CD14-positive monocyte (primary cell): ENCODE measurements around the gene LHB. TPM values are rescaled to one million over a fixed set of nuclear protein-coding genes. Genes with fewer than 3 reads are reported as not detected.

ENCODE experiments used
- DNase-seq, 3 donors: peaks; one replicate each; pipeline ENCODE4 v3.0.0-alpha.2; 2011 to 2022
- H2AFZ ChIP-seq: 2 replicates; pipeline ENCODE4 v1.6.0; 2012; ENCODE audit warnings: mild to moderate bottlenecking, low read depth, low read length, inconsistent platforms; ENCODE audit not compliant: insufficient read depth, poor library complexity, severe bottlenecking
- H3K27ac ChIP-seq, 2 donors: 1 replicate in 1 of 2; 2 replicates in 1 of 2; pipeline ENCODE4 v1.5.1; 2012 to 2013; ENCODE audit warnings: low read length in 2 of 2, control low read depth in 1 of 2, inconsistent platforms in 1 of 2, low read depth in 1 of 2, mild to moderate bottlenecking in 1 of 2
- H3K27me3 ChIP-seq, 2 donors: one replicate each; pipeline versions ENCODE4 v1.6.0 to v1.6.1; 2011 to 2013; ENCODE audit warnings: low read length in 2 of 2; ENCODE audit not compliant: control insufficient read depth in 2 of 2, insufficient read depth in 2 of 2
- H3K36me3 ChIP-seq, 2 donors: replicated peaks in 1 of 2; 1 replicate in 1 of 2; 2 replicates in 1 of 2; pipeline versions ENCODE4 v1.5.1 to v1.6.1; 2012 to 2013; ENCODE audit warnings: low read length in 2 of 2, control low read depth in 1 of 2, inconsistent platforms in 1 of 2, mild to moderate bottlenecking in 1 of 2; ENCODE audit not compliant: insufficient read depth in 2 of 2, control insufficient read depth in 1 of 2
- H3K4me1 ChIP-seq, 2 donors: 1 replicate in 1 of 2; 2 replicates in 1 of 2; pipeline versions ENCODE4 v1.5.1 to v1.6.1; 2012 to 2013; ENCODE audit warnings: low read length in 2 of 2, control low read depth in 1 of 2, inconsistent platforms in 1 of 2, mild to moderate bottlenecking in 1 of 2, moderate library complexity in 1 of 2; ENCODE audit not compliant: insufficient read depth in 2 of 2, control insufficient read depth in 1 of 2
- H3K4me2 ChIP-seq: replicated peaks from 2 replicates; pipeline ENCODE3; 2012; ENCODE audit warnings: low read length, moderate library complexity, mild to moderate bottlenecking; ENCODE audit not compliant: poor library complexity, severe bottlenecking; ENCODE audit errors: extremely low read depth
- H3K4me3 ChIP-seq, 3 experiments: fragments of 200-600 bp in 1 of 3; sonication (generic) in 1 of 3; replicated peaks in 1 of 3; 1 replicate in 2 of 3; 2 replicates in 1 of 3; pipeline ENCODE4 v1.5.1; 2011 to 2013; ENCODE audit warnings: low read length in 3 of 3, mild to moderate bottlenecking in 3 of 3, control low read depth in 2 of 3, low read depth in 2 of 3, inconsistent platforms in 1 of 3, moderate library complexity in 1 of 3
- H3K79me2 ChIP-seq: 2 replicates; pipeline ENCODE4 v1.6.0; 2012; ENCODE audit warnings: mild to moderate bottlenecking, control low read depth, inconsistent platforms, low read length, moderate library complexity; ENCODE audit not compliant: insufficient read depth
- H3K9ac ChIP-seq: 2 replicates; pipeline ENCODE4 v1.6.0; 2017; ENCODE audit warnings: low read length, mild to moderate bottlenecking; ENCODE audit not compliant: insufficient read depth, poor library complexity, severe bottlenecking
- H3K9me3 ChIP-seq, 2 donors: replicated peaks in 1 of 2; 1 replicate in 1 of 2; 2 replicates in 1 of 2; pipeline versions ENCODE4 v1.5.1 to v1.6.1; 2012 to 2013; ENCODE audit warnings: low read length in 2 of 2, control low read depth in 1 of 2; ENCODE audit not compliant: control insufficient read depth in 1 of 2, insufficient read depth in 1 of 2
- H4K20me1 ChIP-seq: 2 replicates; pipeline ENCODE4 v1.6.0; 2012; ENCODE audit warnings: mild to moderate bottlenecking, low read length, control low read depth, moderate library complexity; ENCODE audit not compliant: insufficient read depth
- H3K27ac Mint-ChIP-seq, 7 donors: one replicate each; pipeline ENCODE4 v1.8.0; 2020; ENCODE audit warnings: mild to moderate bottlenecking in 7 of 7, mixed read lengths in 7 of 7, moderate library complexity in 6 of 7, inconsistent platforms in 2 of 7
- H3K27me3 Mint-ChIP-seq, 3 donors: one replicate each; pipeline ENCODE4 v1.8.0; 2021 to 2022; ENCODE audit warnings: low read depth in 3 of 3, mild to moderate bottlenecking in 3 of 3, mixed read lengths in 3 of 3, moderate library complexity in 3 of 3, inconsistent platforms in 1 of 3
- H3K36me3 Mint-ChIP-seq, 2 donors: one replicate each; pipeline ENCODE4 v1.8.0; 2020; ENCODE audit warnings: mixed read lengths in 2 of 2, inconsistent platforms in 1 of 2, mild to moderate bottlenecking in 1 of 2
- H3K4me1 Mint-ChIP-seq: one replicate; pipeline ENCODE4 v1.8.0; 2020; ENCODE audit warnings: mild to moderate bottlenecking, mixed read lengths
- H3K4me3 Mint-ChIP-seq, 2 donors: one replicate each; pipeline ENCODE4 v1.8.0; 2020; ENCODE audit warnings: mild to moderate bottlenecking in 2 of 2, mixed read lengths in 2 of 2, moderate library complexity in 1 of 2
- H3K9me3 Mint-ChIP-seq, 7 donors: one replicate each; pipeline ENCODE4 v1.8.0; 2020 to 2022; ENCODE audit warnings: mixed read lengths in 7 of 7, mild to moderate bottlenecking in 6 of 7, moderate library complexity in 6 of 7, inconsistent platforms in 2 of 7
- WGBS: methylation state at CpG from one replicate; pipeline ENCODE4 v1.1.5; 2013; ENCODE audit warnings: missing lambda C conversion rate; ENCODE audit not compliant: insufficient coverage; 5-methylcytosine and 5-hydroxymethylcytosine counted together
- intact Hi-C, 2 donors: fragments of 100-400 bp; cut with micrococcal nuclease; formaldehyde crosslinking; loops; one replicate each; pipeline versions ENCODE4 v1.15.0 to v1.15.1; 2023
- polyA plus RNA-seq, 3 donors: library from polyadenylated mRNA; depleted of rRNA in 1 of 3; unstranded in 2 of 3; stranded (reverse) in 1 of 3; fragments of 300-500 nt in 2 of 3; fragments of >200 nt in 1 of 3; fragmentation: Illumina TruSeq in 2 of 3; gene quantifications; 1 replicate in 2 of 3; 2 replicates in 1 of 3; pipeline ENCODE4 v1.2.3, GENCODE V29; 2012 to 2021
- TF ChIP-seq, protein P1 (sequence below): fragments of 200-600 bp; IDR thresholded peaks from one replicate; pipeline ENCODE4 v1.8.0; 2022; ENCODE audit warnings: antibody characterized with exemption, mild to moderate bottlenecking

The LHB gene
- polyA plus RNA-seq, 3 donors, result 0.48 TPM; not detected in 2

DNA sequence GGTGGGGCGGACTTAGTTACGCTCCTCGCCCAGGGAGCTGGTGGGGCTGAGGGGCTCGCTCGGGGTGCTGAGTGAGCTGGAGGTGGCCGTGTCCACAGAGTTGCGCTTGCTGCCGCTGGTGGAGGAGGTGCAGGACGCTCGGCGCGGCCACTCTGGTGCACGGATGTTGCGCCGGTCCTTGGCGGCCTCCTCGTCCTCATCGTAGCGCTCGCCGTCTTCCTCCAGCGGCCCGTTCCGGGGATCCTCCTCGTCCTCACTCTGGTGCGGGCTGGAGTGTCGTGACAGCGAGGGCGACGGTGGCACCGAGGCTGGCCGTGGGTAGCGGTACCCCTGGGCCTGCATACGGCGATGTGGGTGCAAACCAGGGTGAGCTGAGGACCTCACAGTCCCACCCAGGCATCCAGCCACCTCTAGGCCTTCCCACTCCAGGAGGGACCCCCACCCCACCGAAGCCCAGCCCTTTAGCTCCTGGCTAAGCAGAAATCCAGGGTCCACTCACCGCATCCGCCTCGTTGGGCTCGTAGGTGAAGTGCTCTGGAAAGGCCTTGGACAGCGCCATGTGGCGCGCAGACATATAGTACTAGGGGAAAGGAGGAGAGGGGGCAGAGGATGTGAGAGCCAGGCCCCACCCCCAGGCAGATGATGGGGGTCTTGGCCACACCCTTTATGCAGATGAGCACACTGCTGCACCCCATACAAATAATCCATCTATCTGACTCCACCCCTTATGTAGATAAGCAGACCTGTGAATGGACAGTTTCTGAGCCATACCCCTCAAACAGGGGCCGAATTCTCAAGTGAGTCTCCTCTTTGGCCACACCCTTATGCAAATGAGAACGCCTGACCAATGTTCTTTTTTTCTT, 47.4 kb downstream of the LHB start:
- Mint-ChIP-seq H3K27me3 (peaks cover 0 to 13% (median 0%) of the 10 kb centered on the region in 3 donors), H3K36me3 (peaks cover 44 to 65% of the 10 kb centered on the region in 2 donors), H3K27ac (peak overlapping the region in 4 of 7 donors; percentile 41 to 95 (median 70)), H3K4me1 (peaks cover 40% of the 10 kb centered on the region), H3K9me3 (peaks cover 0 to 10% (median 0%) of the 10 kb centered on the region in 7 donors), H3K4me3 (no peak overlapping the region)
- Histone ChIP-seq H3K4me1 (peaks cover 39 to 48% of the 10 kb centered on the region in 2 donors), H2AFZ (no peak overlapping the region), H3K27ac (no peak overlapping the region), H3K9me3 (no peaks in the 10 kb centered on the region), H3K4me3 (no peak overlapping the region), H3K9ac (no peak overlapping the region), H4K20me1 (peaks cover 34% of the 10 kb centered on the region), H3K27me3 (no peaks in the 10 kb centered on the region), H3K36me3 (peaks cover 38 to 63% of the 10 kb centered on the region in 2 donors), H3K4me2 (no peak overlapping the region), H3K79me2 (peaks cover 30% of the 10 kb centered on the region)
- TF ChIP-seq, protein P1, sequence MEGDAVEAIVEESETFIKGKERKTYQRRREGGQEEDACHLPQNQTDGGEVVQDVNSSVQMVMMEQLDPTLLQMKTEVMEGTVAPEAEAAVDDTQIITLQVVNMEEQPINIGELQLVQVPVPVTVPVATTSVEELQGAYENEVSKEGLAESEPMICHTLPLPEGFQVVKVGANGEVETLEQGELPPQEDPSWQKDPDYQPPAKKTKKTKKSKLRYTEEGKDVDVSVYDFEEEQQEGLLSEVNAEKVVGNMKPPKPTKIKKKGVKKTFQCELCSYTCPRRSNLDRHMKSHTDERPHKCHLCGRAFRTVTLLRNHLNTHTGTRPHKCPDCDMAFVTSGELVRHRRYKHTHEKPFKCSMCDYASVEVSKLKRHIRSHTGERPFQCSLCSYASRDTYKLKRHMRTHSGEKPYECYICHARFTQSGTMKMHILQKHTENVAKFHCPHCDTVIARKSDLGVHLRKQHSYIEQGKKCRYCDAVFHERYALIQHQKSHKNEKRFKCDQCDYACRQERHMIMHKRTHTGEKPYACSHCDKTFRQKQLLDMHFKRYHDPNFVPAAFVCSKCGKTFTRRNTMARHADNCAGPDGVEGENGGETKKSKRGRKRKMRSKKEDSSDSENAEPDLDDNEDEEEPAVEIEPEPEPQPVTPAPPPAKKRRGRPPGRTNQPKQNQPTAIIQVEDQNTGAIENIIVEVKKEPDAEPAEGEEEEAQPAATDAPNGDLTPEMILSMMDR, result no peak
- intact Hi-C loops, result loop anchor here (5.0 to 10.0 kb wide), 5 partner anchors 72 to 335 kb away; partner anchors contain the start of genes DBP (in 2 of the 2) and TULP2 (in 1 of the 2)
- 97% methylated on average over 36 of the region's 45 CpGs for WGBS
- peak in 1 of 3 donors; percentile 41 for DNase-seq

DNA sequence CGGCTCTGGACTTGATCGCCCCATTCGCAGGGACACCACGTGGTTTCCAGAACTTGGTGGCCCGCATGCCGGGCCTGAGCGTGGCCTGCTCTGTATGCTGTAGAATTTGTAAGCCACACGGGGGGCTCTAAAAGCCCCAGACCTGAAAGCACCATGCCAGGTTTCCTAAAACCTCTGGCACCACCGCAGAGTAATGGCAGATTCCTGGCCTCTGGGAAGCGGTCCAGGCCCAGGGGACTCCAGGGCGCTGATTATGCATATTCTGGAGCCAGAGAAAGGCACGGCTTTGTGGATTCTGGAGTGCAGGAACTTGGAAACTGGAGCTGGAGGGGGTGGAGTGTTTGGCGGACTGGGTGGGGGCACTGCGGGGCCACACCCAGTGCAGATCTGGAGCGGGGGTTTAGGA, 48.1 kb downstream of the LHB start:
- no peak overlapping the region for H2AFZ ChIP-seq
- no peak for DNase-seq
- WGBS, result 98% methylated on average over 12 of the region's 15 CpGs
- Mint-ChIP-seq H3K9me3 (peaks cover 0 to 10% (median 0%) of the 10 kb centered on the region in 7 donors), H3K4me3 (no peak overlapping the region), H3K27me3 (peaks cover 0 to 14% (median 0%) of the 10 kb centered on the region in 3 donors), H3K27ac (peak overlapping the region in 5 of 7 donors; percentile 95 to 99 (median 97)), H3K4me1 (peaks cover 47% of the 10 kb centered on the region), H3K36me3 (peaks cover 37 to 59% of the 10 kb centered on the region in 2 donors)
- H3K27me3 ChIP-seq, result no peaks in the 10 kb centered on the region
- TF ChIP-seq, protein P1, result no peak
- peak overlapping the region; percentile 79 to 90 for H3K27ac ChIP-seq
- H3K36me3 ChIP-seq, result peaks cover 31 to 56% of the 10 kb centered on the region in 2 donors
- H4K20me1 ChIP-seq, result peaks cover 34% of the 10 kb centered on the region
- H3K79me2 ChIP-seq, result peaks cover 37% of the 10 kb centered on the region
- peaks cover 46 to 55% of the 10 kb centered on the region in 2 donors for H3K4me1 ChIP-seq
- H3K9me3 ChIP-seq, result no peaks in the 10 kb centered on the region
- no peak overlapping the region for H3K9ac ChIP-seq
- H3K4me3 ChIP-seq, result peak overlapping the region in 1 of 3 experiments; percentile 99
- no peak overlapping the region for H3K4me2 ChIP-seq
- intact Hi-C loops, result loop anchor here (5.0 to 10.0 kb wide), 2 partner anchors 332 to 334 kb away; partner anchors contain the start of gene DBP (in 2 of the 2)
